Measurements from ENCODE around the gene CLPSL2. TPM values are rescaled to one million over a fixed set of nuclear protein-coding genes. Genes with fewer than 3 reads are reported as not detected.

The CLPSL2 gene
- not detected for total RNA-seq

DNA sequence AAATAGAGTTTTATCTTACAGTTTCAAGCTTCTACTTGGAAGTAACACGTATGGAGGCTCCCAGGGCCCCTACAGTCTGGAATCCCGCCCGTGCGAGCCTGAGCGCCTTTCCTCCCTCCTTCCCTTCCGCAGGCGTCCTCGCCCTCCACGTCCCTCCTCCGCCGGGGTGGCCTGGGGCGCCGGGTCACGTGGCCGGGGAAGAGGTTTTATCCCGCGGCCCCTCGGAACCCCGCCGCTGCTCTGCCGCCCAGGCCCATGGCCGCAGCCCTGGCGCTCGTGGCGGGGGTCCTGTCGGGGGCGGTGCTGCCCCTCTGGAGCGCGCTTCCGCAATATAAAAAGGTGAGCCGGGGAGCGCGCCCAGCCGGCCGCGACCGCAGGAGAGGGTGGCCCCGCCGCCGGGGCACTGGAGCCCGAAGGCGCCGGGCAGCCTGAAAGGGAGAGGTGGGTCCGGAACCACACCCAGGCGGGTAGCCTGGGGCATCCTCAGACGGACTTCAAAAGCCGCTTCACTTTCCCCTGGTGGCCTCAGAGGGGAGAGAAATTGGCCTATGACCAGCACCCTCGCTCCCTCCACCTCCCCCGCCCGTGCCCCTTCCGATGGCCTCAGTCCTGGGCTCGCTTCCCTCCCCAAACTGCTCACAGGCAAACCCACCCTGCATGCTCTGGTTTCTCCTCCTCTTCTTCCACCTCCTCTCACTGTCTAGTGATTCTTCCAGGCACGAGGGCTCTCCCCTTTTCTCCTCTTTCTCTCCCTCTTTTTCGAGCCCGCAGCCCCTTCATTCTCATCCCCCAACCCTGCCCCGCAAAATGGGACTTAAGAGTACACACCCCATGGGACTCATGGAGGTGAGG is at the start of gene CLPSL2:
Gene CLPSL2, plus strand, starts transcription at position 235 of the 852 bp plus-strand sequence. Its CDS starts 21 bp downstream, at position 256.
- H3K36me3 ChIP-seq (replicated peaks in 1 of 2; ENCODE audit: insufficient read depth in 1 of 2, low read depth in 2 of 2), result no peaks in the 10 kb centered on the region
- no peak within 1 kb of the TSS for H3K27ac ChIP-seq
- ATAC-seq (peak; percentile 70), DNase-seq (peak; percentile 19 to 61 (median 42))
- no peaks in the 10 kb centered on the region for H3K27me3 ChIP-seq
- no peaks in the 10 kb centered on the region for H3K9me3 ChIP-seq
- WGBS, 2 donors, result 3 to 12% methylated on average over 15 to 54 of the region's 56 CpGs
- peak in 1 of 3 donors; percentile 13 for TF ChIP-seq POLR2A (IDR thresholded peaks at IDR 0.05)
- TF ChIP-seq, protein P1, sequence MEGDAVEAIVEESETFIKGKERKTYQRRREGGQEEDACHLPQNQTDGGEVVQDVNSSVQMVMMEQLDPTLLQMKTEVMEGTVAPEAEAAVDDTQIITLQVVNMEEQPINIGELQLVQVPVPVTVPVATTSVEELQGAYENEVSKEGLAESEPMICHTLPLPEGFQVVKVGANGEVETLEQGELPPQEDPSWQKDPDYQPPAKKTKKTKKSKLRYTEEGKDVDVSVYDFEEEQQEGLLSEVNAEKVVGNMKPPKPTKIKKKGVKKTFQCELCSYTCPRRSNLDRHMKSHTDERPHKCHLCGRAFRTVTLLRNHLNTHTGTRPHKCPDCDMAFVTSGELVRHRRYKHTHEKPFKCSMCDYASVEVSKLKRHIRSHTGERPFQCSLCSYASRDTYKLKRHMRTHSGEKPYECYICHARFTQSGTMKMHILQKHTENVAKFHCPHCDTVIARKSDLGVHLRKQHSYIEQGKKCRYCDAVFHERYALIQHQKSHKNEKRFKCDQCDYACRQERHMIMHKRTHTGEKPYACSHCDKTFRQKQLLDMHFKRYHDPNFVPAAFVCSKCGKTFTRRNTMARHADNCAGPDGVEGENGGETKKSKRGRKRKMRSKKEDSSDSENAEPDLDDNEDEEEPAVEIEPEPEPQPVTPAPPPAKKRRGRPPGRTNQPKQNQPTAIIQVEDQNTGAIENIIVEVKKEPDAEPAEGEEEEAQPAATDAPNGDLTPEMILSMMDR (IDR thresholded peaks at IDR 0.05), result no peak
- intact Hi-C loops (cut with DNase I), result no loop called here
- peak within 1 kb of the TSS; percentile 16 to 27 for H3K4me3 ChIP-seq
- peaks cover 16% of the 10 kb centered on the region for H3K4me1 ChIP-seq

DNA sequence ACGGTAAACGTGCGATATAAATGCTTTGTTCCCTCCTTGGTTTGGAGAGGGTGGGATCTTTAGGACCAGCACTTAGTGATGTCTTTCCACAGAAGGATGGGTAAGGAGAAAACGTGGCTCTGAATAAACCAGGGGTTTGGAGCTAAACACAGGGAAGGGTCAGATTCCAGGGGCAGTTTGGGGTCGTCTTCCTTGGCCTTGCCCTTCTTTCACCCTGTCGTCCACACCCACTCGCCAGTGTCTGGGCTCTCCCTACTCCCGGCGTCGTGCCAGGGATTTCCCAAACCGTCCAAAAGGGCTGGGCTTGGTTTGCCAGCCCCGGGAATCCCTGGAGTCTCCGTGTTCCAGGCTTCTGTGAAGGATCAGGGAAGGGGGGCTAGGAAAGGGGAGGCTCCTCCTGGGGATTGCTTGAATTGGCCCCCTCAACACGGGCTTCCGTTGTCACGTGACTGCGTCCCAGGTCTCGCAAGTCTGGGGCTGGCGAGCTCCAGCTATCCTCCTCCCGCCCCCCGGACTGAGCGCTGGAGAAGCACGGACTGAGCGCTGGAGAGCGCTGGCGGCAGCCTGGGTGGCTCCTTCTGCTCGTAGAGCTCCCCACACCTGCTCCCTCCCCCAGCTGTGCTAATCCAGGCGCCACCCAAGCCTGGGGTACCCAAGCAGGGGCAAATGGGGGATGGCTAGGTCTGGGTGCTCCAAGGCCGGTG is 49.0 kb upstream of the CLPSL2 start:
- Histone ChIP-seq H3K4me3 (peak overlapping the region in 1 of 2 donors; percentile 29), H3K27me3 (no peaks in the 10 kb centered on the region), H3K36me3 (replicated peaks in 1 of 2; ENCODE audit: insufficient read depth in 1 of 2, low read depth in 2 of 2) (no peaks in the 10 kb centered on the region), H3K4me1 (peaks cover 93% of the 10 kb centered on the region), H3K9me3 (no peaks in the 10 kb centered on the region), H3K27ac (peak overlapping the region; percentile 99 to 100 (median 100))
- WGBS, 2 donors, result 0 to 3% methylated on average over 21 to 29 of the region's 29 CpGs
- intact Hi-C loops (cut with DNase I), result no loop called here
- peak; percentile 77 to 88 (median 83) for DNase-seq
- peak; percentile 41 for ATAC-seq
- peak in 2 of 3 donors; percentile 88 to 92 for TF ChIP-seq POLR2A (IDR thresholded peaks at IDR 0.05)
- TF ChIP-seq, protein P1 (IDR thresholded peaks at IDR 0.05), result no peak

GRCh38 chr6:35727935-35728682 is 48.3 kb upstream of the CLPSL2 start:
- Histone ChIP-seq H3K27ac (peak overlapping the region; percentile 99 to 100 (median 100)), H3K4me1 (peaks cover 94% of the 10 kb centered on the region), H3K4me3 (peak overlapping the region in 1 of 2 donors; percentile 29), H3K36me3 (replicated peaks in 1 of 2; ENCODE audit: insufficient read depth in 1 of 2, low read depth in 2 of 2) (no peaks in the 10 kb centered on the region), H3K27me3 (no peaks in the 10 kb centered on the region), H3K9me3 (no peaks in the 10 kb centered on the region)
- intact Hi-C loops (cut with DNase I), result no loop called here
- peak; percentile 57 to 93 (median 73) for TF ChIP-seq POLR2A (IDR thresholded peaks at IDR 0.05)
- TF ChIP-seq, protein P1 (IDR thresholded peaks at IDR 0.05), result peak in 1 of 7 experiments; percentile 23
- DNase-seq (peak; percentile 95 to 97 (median 96)), ATAC-seq (peak; percentile 67)
- WGBS, 2 donors, result 2 to 3% methylated on average over 22 to 48 of the region's 57 CpGs

- 75 to 83% methylated on average over 12 of the region's 12 CpGs for WGBS, 2 donors
- Histone ChIP-seq H3K4me3 (no peak overlapping the region), H3K27ac (peak overlapping the region; percentile 99 to 100 (median 100)), H3K4me1 (peaks cover 94% of the 10 kb centered on the region), H3K27me3 (no peaks in the 10 kb centered on the region), H3K9me3 (no peaks in the 10 kb centered on the region), H3K36me3 (replicated peaks in 1 of 2; ENCODE audit: insufficient read depth in 1 of 2, low read depth in 2 of 2) (no peaks in the 10 kb centered on the region)
- ATAC-seq, result no peak
- TF ChIP-seq, protein P1 (IDR thresholded peaks at IDR 0.05), result peak in 1 of 7 experiments; percentile 10
- TF ChIP-seq POLR2A (IDR thresholded peaks at IDR 0.05), result no peak
- DNase-seq, result peak; percentile 37 to 61 (median 53)
- intact Hi-C loops (cut with DNase I), result no loop called here
Observed at GRCh38 chr6:35728683-35729678, 47.4 kb upstream of the CLPSL2 start.

Data from body of pancreas (tissue), 4 donors.